K562 (cell line): Measurements from ENCODE around the gene UMAD1. TPM values are rescaled to one million over a fixed set of nuclear protein-coding genes. Genes with fewer than 3 reads are reported as not detected.

Source experiments
- CEBPB ChIP-seq: fragments of 450-650 bp; IDR thresholded peaks from 2 replicates; pipeline ENCODE4 v1.6.1; 2016; ENCODE audit warnings: missing genetic modification characterization, missing compliant biosample characterization
- CTBP1 ChIP-seq: fragments of 450-650 bp; IDR thresholded peaks from 2 replicates; pipeline ENCODE4 v1.6.1; 2016; ENCODE audit warnings: borderline replicate concordance
- CXXC5 ChIP-seq: fragments of 250-450 bp; sonication (Bioruptor Pico); IDR thresholded peaks from 2 replicates; pipeline ENCODE4 v1.8.0; 2022; ENCODE audit warnings: inconsistent platforms, mild to moderate bottlenecking, moderate library complexity
- EP400 ChIP-seq: fragments of 450-650 bp; IDR thresholded peaks from 2 replicates; pipeline ENCODE4 v1.6.1; 2017; ENCODE audit warnings: antibody characterized with exemption, mild to moderate bottlenecking, moderate library complexity
- FOSL1 ChIP-seq: fragments of 200-800 bp; sonication (Bioruptor generic); conservative IDR thresholded peaks from 2 replicates; pipeline ENCODE4 v1.6.1; 2016; ENCODE audit warnings: missing genetic modification characterization, missing compliant biosample characterization
- HCFC1 ChIP-seq: IDR thresholded peaks from 2 replicates; pipeline ENCODE4 v1.6.1; 2012; ENCODE audit warnings: low read depth, low read length, improper control_type of control experiment
- JUN ChIP-seq, 2 experiments: sonication (generic) in 1 of 2; formaldehyde crosslinking in 1 of 2; IDR thresholded peaks; 2 replicates each; pipeline versions ENCODE4 v1.6.1 to v1.8.0; 2012 to 2022; ENCODE audit warnings: borderline replicate concordance in 2 of 2, mild to moderate bottlenecking in 2 of 2, improper control_type of control experiment in 1 of 2, low read depth in 1 of 2, low read length in 1 of 2, missing genetic modification reagents in 1 of 2
- JUND ChIP-seq, 2 experiments: IDR thresholded peaks; 2 replicates in 1 of 2; 3 replicates in 1 of 2; pipeline ENCODE4 v1.6.1; 2011; ENCODE audit warnings: borderline replicate concordance in 2 of 2, low read depth in 2 of 2, low read length in 2 of 2, improper control_type of control experiment in 1 of 2, missing biosample characterization in 1 of 2, missing genetic modification characterization in 1 of 2, missing genetic modification reagents in 1 of 2
- L3MBTL2 ChIP-seq: fragments of 450-650 bp; IDR thresholded peaks from 2 replicates; pipeline ENCODE4 v1.6.1; 2016; ENCODE audit warnings: mild to moderate bottlenecking, moderate library complexity
- MAFF ChIP-seq: IDR thresholded peaks from 2 replicates; pipeline ENCODE4 v1.6.1; 2012; ENCODE audit warnings: low read length, improper control_type of control experiment
- NUFIP1 ChIP-seq: fragments of 450-650 bp; IDR thresholded peaks from 2 replicates; pipeline ENCODE4 v1.6.1; 2018; ENCODE audit not compliant: partially characterized antibody
- PTRF ChIP-seq: fragments of 450-650 bp; IDR thresholded peaks from 2 replicates; pipeline ENCODE4 v1.6.1; 2016; ENCODE audit warnings: mild to moderate bottlenecking, missing genetic modification characterization, missing compliant biosample characterization
- PTTG1 ChIP-seq: fragments of 450-650 bp; IDR thresholded peaks from 2 replicates; pipeline ENCODE4 v1.6.1; 2016; ENCODE audit warnings: low read depth, mild to moderate bottlenecking, missing genetic modification characterization, missing compliant biosample characterization
- RBM34 ChIP-seq: fragments of 200-400 bp; formaldehyde crosslinking; IDR thresholded peaks from 2 replicates; pipeline ENCODE4 v1.6.1; 2018; ENCODE audit warnings: low read length, borderline replicate concordance; ENCODE audit not compliant: insufficient read depth
- YY1 ChIP-seq, 3 experiments: IDR thresholded peaks; 2 replicates each; pipeline ENCODE4 v1.6.1; 2011; ENCODE audit warnings: low read length in 2 of 3, mild to moderate bottlenecking in 2 of 3, moderate library complexity in 2 of 3, borderline replicate concordance in 1 of 3, control low read depth in 1 of 3, low read depth in 1 of 3; ENCODE audit not compliant: insufficient read depth in 3 of 3, insufficient replicate concordance in 2 of 3, control insufficient read depth in 1 of 3, insufficient read length in 1 of 3; ENCODE audit errors: extremely low read depth in 1 of 3
- ZNF584 ChIP-seq: fragments of 200-800 bp; sonication (Bioruptor generic); IDR thresholded peaks from 2 replicates; pipeline ENCODE4 v1.6.1; 2016; ENCODE audit warnings: low read depth, mild to moderate bottlenecking, missing genetic modification characterization, missing compliant biosample characterization
- ZNF668 ChIP-seq: fragments of 250-450 bp; sonication (Bioruptor Pico); IDR thresholded peaks from 2 replicates; pipeline ENCODE4 v1.8.0; 2022; ENCODE audit warnings: mild to moderate bottlenecking, inconsistent platforms
- polyA plus RNA-seq, 8 experiments: library from polyadenylated mRNA; depleted of rRNA in 4 of 8; stranded (reverse) in 5 of 8; unstranded in 3 of 8; fragments of >200 nt; fragmentation: Nextera tagmentation in 2 of 8; fragmentation: Illumina TruSeq in 1 of 8; extraction: Ambion mirVana in 2 of 8; extraction: Trizol in 1 of 8; gene quantifications; 2 replicates each; pipeline versions ENCODE4 v1.2.1 to v1.2.3, GENCODE V29; 2011 to 2014; ENCODE audit warnings: inconsistent platforms in 1 of 8, missing spikeins in 1 of 8
- total RNA-seq, 7 experiments: library from RNA; depleted of rRNA in 6 of 7; stranded (reverse); fragments of >200 nt in 6 of 7; fragmentation: Illumina TruSeq in 2 of 7; extraction: Trizol in 2 of 7; gene quantifications; 2 replicates each; pipeline versions ENCODE4 v1.2.1 to v1.2.3, GENCODE V29; 2011 to 2021; ENCODE audit warnings: low replicate concordance in 1 of 7
- TF ChIP-seq, protein P1 (sequence below): sonication (generic); formaldehyde crosslinking; IDR thresholded peaks from 2 replicates; pipeline ENCODE4 v1.8.0; 2023; ENCODE audit warnings: mild to moderate bottlenecking, missing genetic modification reagents
- TF ChIP-seq, protein P2 (sequence below): sonication (generic); formaldehyde crosslinking; IDR thresholded peaks from 2 replicates; pipeline ENCODE4 v1.8.0; 2022; ENCODE audit warnings: mild to moderate bottlenecking, missing genetic modification reagents
- TF ChIP-seq, protein P3 (sequence below): fragments of 450-650 bp; IDR thresholded peaks from 2 replicates; pipeline ENCODE4 v1.6.1; 2016; ENCODE audit warnings: missing biosample characterization, missing genetic modification characterization
- TF ChIP-seq, protein P4 (sequence below): fragments of 450-650 bp; formaldehyde crosslinking; IDR thresholded peaks from 2 replicates; pipeline ENCODE4 v1.4.0; 2022; ENCODE audit warnings: mild to moderate bottlenecking, moderate library complexity
- TF ChIP-seq, protein P5 (sequence below), 2 experiments: fragments of 450-650 bp in 1 of 2; sonication (generic) in 1 of 2; formaldehyde crosslinking in 1 of 2; IDR thresholded peaks in 1 of 2; conservative IDR thresholded peaks in 1 of 2; 2 replicates each; pipeline versions ENCODE4 v1.6.1 to v1.8.1; 2016 to 2023; ENCODE audit warnings: mild to moderate bottlenecking in 2 of 2, moderate library complexity in 2 of 2, inconsistent platforms in 1 of 2, missing genetic modification reagents in 1 of 2

The UMAD1 gene
- total and polyA plus RNA-seq, 9 of the 15 experiments (the other 6 are each of a cell fraction or from before 2014, with no cell fraction given) = 9.0 to 26.7 (median 13.3) TPM

DNA sequence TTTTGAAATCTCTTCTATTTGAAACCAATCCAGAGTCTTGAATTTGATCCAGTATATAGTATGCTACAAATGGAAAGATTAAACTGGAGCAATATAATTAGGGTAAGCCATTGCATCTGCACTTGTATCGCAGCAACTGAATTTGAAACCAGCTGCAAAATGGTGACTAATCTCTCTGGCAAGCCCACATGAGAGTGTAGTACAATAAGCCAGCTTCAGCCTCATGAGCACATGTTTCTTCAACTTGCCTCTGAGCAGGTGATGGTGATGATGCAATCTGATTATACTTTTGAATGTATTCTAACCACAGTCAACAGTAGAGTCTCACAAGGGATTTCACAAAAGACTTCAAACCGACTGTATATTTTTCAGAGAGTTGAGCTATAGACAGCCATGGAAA lies 78.7 kb downstream of the UMAD1 start (continued):
- TF ChIP-seq EP400 (peak; percentile 69), JUND (IDR thresholded peaks at IDR 0.05; ENCODE audit: borderline replicate concordance, low read depth, low read length) (peak; percentile 54; the same call in 1 of the 2 replicates), JUND (tag; IDR thresholded peaks at IDR 0.05; ENCODE audit: borderline replicate concordance, low read depth, low read length) (peak; percentile 62; the same call in 2 of the 3 replicates), ZNF668 (CRISPR knock-in tag) (0 out of 2 replicates have a peak, but pooled peaks have one; percentile 66), PTTG1 (tag) (no peak), JUN (IDR thresholded peaks at IDR 0.05; ENCODE audit: borderline replicate concordance, low read depth, low read length) (peak; percentile 37; the same call in 1 of the 2 replicates), JUN (CRISPR knock-in tag; IDR thresholded peaks at IDR 0.05; ENCODE audit: borderline replicate concordance) (no peak), RBM34 (no peak), CXXC5 (0 out of 2 replicates have a peak, but pooled peaks have one; percentile 15), PTRF (tag) (no peak), ZNF584 (CRISPR knock-in tag) (no peak), FOSL1 (tag) (peak; percentile 29), MAFF (no peak), HCFC1 (no peak), NUFIP1 (no peak), CTBP1 (no peak), CEBPB (peak; percentile 90), YY1 (IDR thresholded peaks at IDR 0.05; ENCODE audit: borderline replicate concordance in 1 of 3, control insufficient read depth in 1 of 3, extremely low read depth in 1 of 3, insufficient read depth in 3 of 3, insufficient read length in 1 of 3, insufficient replicate concordance in 2 of 3, low read depth in 1 of 3, low read length in 2 of 3) (peak in 1 of 3 experiments; percentile 8), L3MBTL2 (peak; percentile 86)
- TF ChIP-seq, protein P1, sequence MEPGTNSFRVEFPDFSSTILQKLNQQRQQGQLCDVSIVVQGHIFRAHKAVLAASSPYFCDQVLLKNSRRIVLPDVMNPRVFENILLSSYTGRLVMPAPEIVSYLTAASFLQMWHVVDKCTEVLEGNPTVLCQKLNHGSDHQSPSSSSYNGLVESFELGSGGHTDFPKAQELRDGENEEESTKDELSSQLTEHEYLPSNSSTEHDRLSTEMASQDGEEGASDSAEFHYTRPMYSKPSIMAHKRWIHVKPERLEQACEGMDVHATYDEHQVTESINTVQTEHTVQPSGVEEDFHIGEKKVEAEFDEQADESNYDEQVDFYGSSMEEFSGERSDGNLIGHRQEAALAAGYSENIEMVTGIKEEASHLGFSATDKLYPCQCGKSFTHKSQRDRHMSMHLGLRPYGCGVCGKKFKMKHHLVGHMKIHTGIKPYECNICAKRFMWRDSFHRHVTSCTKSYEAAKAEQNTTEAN (CRISPR knock-in tag) = no peak
- TF ChIP-seq, protein P2, sequence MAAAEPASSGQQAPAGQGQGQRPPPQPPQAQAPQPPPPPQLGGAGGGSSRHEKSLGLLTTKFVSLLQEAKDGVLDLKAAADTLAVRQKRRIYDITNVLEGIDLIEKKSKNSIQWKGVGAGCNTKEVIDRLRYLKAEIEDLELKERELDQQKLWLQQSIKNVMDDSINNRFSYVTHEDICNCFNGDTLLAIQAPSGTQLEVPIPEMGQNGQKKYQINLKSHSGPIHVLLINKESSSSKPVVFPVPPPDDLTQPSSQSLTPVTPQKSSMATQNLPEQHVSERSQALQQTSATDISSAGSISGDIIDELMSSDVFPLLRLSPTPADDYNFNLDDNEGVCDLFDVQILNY (CRISPR knock-in tag) = no peak
- TF ChIP-seq, protein P3, sequence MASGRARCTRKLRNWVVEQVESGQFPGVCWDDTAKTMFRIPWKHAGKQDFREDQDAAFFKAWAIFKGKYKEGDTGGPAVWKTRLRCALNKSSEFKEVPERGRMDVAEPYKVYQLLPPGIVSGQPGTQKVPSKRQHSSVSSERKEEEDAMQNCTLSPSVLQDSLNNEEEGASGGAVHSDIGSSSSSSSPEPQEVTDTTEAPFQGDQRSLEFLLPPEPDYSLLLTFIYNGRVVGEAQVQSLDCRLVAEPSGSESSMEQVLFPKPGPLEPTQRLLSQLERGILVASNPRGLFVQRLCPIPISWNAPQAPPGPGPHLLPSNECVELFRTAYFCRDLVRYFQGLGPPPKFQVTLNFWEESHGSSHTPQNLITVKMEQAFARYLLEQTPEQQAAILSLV = peak; percentile 72; the same call in 1 of the 2 replicates
- TF ChIP-seq, protein P4, sequence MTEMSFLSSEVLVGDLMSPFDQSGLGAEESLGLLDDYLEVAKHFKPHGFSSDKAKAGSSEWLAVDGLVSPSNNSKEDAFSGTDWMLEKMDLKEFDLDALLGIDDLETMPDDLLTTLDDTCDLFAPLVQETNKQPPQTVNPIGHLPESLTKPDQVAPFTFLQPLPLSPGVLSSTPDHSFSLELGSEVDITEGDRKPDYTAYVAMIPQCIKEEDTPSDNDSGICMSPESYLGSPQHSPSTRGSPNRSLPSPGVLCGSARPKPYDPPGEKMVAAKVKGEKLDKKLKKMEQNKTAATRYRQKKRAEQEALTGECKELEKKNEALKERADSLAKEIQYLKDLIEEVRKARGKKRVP = peak; percentile 63; the same call in 1 of the 2 replicates
- TF ChIP-seq, protein P5, sequence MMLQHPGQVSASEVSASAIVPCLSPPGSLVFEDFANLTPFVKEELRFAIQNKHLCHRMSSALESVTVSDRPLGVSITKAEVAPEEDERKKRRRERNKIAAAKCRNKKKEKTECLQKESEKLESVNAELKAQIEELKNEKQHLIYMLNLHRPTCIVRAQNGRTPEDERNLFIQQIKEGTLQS (IDR thresholded peaks at IDR 0.05) = peak; percentile 97
- TF ChIP-seq, protein P5 (CRISPR knock-in tag; conservative IDR thresholded peaks at IDR 0.05) = no peak
